Fibroblast of the conjunctiva (primary cell): ENCODE results near the gene PDLIM4.

ENCODE experiments used
- DNase-seq: peaks from one replicate; pipeline ENCODE4 v3.0.0-alpha.2; 2010; ENCODE audit warnings: low read depth

PDLIM4 gene

GRCh38 chr5:132253452-132254320 is 3.8 kb upstream of the PDLIM4 start:
- no peak for DNase-seq

- DNase-seq, result no peak
Measured at GRCh38 chr5:132254321-132254977, 3.0 kb upstream of the PDLIM4 start.

GRCh38 chr5:132256086-132256782 is 1.3 kb upstream of the PDLIM4 start:
- no peak for DNase-seq

- DNase-seq, result no peak
Measured at GRCh38 chr5:132256783-132257130, 739 bp upstream of the PDLIM4 start.

- no peak for DNase-seq
Measured at GRCh38 chr5:132258102-132259068, 889 bp downstream of the PDLIM4 start.

GRCh38 chr5:132259069-132259851 is 1.8 kb downstream of the PDLIM4 start:
- peak; percentile 74 for DNase-seq

GRCh38 chr5:132260051-132260450 is 2.6 kb downstream of the PDLIM4 start:
- DNase-seq, result no peak

GRCh38 chr5:132260714-132261551 is 3.4 kb downstream of the PDLIM4 start:
- peak; percentile 74 for DNase-seq

- no peak for DNase-seq
Measured at GRCh38 chr5:132261881-132262845, 4.7 kb downstream of the PDLIM4 start.

- no peak for DNase-seq
Measured at GRCh38 chr5:132262882-132263547, 5.5 kb downstream of the PDLIM4 start.

- DNase-seq, result peak; percentile 75
Measured at GRCh38 chr5:132263548-132264261, 6.2 kb downstream of the PDLIM4 start.

- no peak for DNase-seq
Measured at GRCh38 chr5:132264546-132265335, 7.2 kb downstream of the PDLIM4 start.

- peak; percentile 89 for DNase-seq
Measured at GRCh38 chr5:132265336-132266030, 8.0 kb downstream of the PDLIM4 start.

GRCh38 chr5:132266031-132266835 is 8.7 kb downstream of the PDLIM4 start:
- no peak for DNase-seq

GRCh38 chr5:132266836-132267160 is 9.3 kb downstream of the PDLIM4 start:
- DNase-seq, result no peak
